Skin epidermis (tissue), 12 donors: Measurements from ENCODE around the gene EMX2.
"Not testable (repeated sequence)": the region's sequence is repeated elsewhere in the genome, so short reads cannot be mapped to it uniquely, and the experiment has no call there.

Source experiments
- H3K27ac ChIP-seq, 21 experiments: fragments of 200-600 bp; sonication (generic) in 11 of 21; one replicate each; pipeline ENCODE4 v1.5.0; 2020; ENCODE audit warnings: mild to moderate bottlenecking in 3 of 21, inconsistent platforms in 2 of 21, moderate library complexity in 2 of 21
- H3K4me3 ChIP-seq, 7 experiments: fragments of 200-600 bp; sonication (generic) in 2 of 7; one replicate each; pipeline ENCODE4 v1.5.0; 2020; ENCODE audit warnings: inconsistent platforms in 2 of 7, mild to moderate bottlenecking in 2 of 7, moderate library complexity in 1 of 7

The EMX2 gene

GRCh38 chr10:117542706-117543224 lies at the start of gene EMX2:
TSS of gene EMX2 (plus strand) at chr10:117542746. CDS start at chr10:117543268, 522 bp downstream.
- H3K27ac ChIP-seq = peak within 1 kb of the TSS in 20 of 21 experiments; percentile 58 to 90 (median 76)

GRCh38 chr10:117496031-117496430 lies 46.5 kb upstream of the EMX2 start:
- no peak overlapping the region for H3K27ac ChIP-seq
- H3K4me3 ChIP-seq = no peak overlapping the region

More at GRCh38 chr10:117542706-117543224, at the start of gene EMX2:
- peak within 1 kb of the TSS; percentile 36 to 57 (median 39) for H3K4me3 ChIP-seq

DNA sequence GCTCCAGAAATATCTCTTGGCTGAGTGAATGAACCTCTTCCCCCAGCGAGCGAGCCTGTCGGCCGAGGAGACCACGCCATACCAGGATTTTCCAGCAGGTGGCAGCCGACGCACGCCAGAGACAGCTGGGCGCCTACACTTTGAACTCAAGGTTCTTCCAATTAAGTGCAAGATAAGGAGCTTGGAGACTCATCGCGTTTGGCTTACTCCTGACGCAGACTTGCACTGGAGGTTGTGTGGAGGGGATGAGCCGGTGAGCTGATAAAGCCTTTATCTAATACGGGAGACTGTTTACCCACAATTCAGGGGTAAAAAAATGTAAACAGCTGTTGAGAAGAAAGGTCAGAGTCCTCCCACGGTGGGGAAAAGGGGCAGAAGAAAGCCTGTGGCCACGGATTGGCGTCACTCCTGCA lies 45.9 kb upstream of the EMX2 start:
- Histone ChIP-seq H3K4me3 (no peak overlapping the region), H3K27ac (no peak overlapping the region)

DNA sequence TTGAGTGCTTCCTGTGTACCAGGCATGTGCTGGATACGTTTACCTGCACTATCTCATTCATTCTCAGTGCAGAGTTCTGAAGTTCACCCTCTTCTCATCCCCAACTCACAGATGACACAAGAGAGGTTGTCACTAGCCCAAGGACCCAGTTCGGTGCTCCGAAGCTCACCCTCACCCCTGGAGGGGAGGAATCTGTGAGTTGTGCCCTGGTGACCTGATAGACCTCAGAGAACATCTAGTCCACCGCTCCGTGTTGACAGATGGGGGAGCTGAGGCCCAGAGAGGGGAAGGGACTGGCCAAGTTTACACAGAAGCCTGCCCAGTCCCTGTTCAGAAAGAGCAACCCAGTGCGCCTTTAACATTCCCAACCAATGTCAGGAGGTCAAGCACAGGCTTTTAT lies 44.8 kb upstream of the EMX2 start:
- no peak overlapping the region for H3K4me3 ChIP-seq
- H3K27ac ChIP-seq = no peak overlapping the region

- Histone ChIP-seq H3K27ac (no peak overlapping the region), H3K4me3 (no peak overlapping the region)
These were observed 43.1 kb upstream of the EMX2 start for GRCh38 chr10:117499248-117500105.

DNA sequence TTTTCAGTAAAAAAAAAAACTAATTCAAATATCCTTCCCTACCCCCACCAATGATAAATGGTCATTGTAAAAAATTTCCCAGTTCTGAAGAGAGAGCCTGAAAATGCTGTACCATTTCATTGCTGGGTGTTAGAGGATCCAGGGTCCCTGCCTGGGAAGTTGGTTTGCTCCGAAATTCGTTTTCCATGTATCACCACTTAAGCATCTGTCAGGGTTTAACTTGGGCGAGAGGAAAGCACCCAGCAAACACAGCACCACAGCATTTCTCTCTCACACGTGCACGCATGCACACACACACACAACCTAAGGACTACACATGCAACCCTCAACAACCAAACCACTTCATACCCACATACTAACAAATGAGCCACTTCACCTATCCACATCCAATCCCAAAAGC lies 42.1 kb upstream of the EMX2 start:
- no peak overlapping the region for H3K4me3 ChIP-seq
- no peak overlapping the region for H3K27ac ChIP-seq

DNA sequence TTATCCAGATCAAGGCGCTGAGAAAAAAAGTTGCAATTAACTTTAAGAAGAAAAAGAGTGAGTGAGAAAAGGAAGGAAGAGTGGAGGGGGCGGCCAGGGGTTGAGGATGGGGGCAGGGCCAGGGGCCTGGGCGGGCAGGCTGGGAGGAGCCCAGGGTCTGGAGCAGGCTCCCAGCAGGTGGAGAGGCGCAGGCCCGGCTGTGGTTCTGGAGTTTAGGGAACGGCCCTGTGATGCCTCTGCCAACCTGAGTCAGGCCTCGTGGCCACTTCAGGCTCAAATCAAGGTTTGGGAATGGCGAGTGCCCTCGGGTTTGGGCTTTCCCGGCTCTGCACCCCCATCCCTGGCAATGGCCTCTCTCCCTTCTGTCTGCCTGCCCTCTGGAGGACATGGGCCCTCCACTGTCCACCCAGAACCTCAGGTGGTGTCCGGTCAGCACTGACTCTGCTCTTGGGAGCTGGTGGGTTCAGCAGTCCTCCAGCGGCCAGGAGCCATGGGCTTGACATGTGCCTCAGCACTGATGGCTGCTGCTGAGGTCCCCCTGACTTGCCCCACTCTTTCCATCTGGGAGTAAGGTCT lies 41.0 kb upstream of the EMX2 start:
- Histone ChIP-seq H3K27ac (no peak overlapping the region), H3K4me3 (no peak overlapping the region)

DNA sequence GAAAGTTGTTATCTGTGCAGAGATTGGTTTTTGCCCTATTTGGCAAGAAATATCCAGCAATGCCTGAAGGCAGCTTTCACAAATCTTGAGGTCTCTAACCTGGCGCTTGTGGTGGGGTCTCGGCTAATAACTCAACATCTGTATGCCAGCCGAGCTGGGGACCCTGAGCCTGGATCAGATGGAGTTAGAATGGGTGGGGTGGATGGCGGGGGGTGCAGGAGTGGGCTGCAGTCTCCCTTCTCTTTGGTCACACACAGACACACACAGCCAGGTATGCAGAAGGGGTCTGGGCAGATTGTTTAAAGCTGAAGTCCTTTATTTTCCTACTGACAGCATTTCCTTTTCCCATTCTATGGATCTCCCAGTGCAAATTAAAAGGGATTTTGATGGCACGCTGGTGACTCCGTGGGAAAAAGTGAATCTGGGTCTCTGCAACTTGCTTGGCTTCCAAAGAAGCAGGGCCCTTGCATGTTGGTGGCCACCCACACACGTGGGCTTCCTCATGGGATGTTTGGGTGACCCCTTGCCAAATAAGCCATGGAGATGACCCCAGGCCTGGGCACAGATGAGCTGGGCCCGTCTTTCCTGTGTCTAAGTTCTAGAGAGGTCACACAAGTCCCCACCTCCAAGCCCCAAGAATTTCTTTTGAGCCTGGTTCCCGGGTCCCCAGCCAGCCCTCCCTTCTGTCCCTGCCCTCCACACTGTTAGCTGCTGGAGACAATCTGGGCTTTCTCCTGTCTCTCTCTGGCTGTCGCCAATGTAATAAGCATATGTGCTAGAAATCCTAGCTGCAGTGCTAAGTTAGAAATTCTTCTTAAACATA lies 39.9 kb upstream of the EMX2 start:
- Histone ChIP-seq H3K4me3 (no peak overlapping the region), H3K27ac (no peak overlapping the region)

DNA sequence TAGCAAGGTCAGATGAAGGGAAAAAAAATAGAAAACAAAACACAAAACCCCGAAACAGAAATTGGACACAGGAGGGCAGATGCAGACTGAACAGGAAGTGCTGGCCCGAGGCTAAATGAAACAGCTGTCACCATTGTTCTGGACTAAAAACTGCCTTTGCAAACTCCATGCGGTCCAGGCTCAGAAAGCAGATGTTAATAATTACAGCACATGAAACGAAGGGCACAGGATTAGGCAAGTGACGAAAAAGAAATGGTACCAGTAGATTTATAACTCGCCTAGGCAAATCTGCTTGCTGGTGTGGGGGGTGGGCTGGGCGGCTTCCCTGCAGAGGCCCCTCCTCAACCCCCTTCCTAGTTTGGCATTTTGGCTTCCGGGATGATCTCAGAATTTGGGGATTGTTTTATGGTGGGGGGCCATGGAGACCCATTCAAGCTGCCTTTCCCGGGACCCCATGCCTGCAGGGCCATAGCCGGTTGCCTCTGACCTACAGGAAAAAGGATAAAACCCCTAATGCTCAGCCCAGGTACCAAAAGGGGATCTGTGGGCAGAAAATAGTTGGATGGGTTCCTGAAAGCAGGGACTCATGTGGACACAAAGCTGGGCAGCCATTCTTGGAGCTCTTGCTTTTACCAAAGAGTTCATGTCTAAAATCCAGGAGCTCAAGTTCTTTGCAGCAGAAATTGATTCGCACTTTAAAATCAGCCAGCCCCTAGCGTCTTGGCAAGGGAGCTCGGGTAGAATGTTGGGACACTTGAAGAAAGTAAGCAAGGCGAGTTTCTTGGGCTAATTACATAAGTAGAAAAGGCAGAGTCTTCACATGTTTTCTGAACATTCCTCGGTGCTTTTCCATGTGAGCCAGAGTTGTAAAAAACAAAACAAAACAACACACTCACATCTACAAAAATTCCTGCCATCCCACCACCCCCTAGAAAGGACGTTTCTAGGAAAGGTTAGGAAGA lies 39.0 kb upstream of the EMX2 start:
- no peak overlapping the region for H3K4me3 ChIP-seq

GRCh38 chr10:117504562-117504961 lies 38.0 kb upstream of the EMX2 start:
- no peak overlapping the region for H3K27ac ChIP-seq
- H3K4me3 ChIP-seq = no peak overlapping the region

More for the DNA sequence above, 39.0 kb upstream of the EMX2 start:
- H3K27ac ChIP-seq = peak overlapping the region in 3 of 21 experiments; percentile 8 to 58 (median 29)

DNA sequence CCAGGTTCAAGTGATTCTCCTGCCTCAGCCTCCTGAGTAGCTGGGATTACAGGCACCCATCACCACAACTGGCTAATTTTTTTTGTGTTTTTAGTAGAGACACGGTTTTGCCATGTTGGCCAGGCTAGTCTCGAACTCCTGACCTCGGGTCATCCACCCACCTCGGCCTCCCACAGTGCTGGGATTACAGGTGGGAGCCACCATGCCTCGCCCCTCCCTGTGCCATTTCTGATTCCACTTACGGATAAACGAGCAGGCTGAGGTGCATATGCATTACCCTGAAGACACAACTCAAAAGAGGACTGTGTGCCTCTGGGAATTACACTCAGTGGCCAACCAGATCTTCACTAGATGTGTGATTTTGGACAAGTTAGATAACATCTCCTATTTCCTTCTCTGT lies 35.5 kb upstream of the EMX2 start:
- not testable (repeated sequence) for H3K27ac ChIP-seq, H3K4me3 ChIP-seq

GRCh38 chr10:117509573-117509972 lies 33.0 kb upstream of the EMX2 start:
- no peak overlapping the region for H3K4me3 ChIP-seq
- H3K27ac ChIP-seq = no peak overlapping the region

- no peak overlapping the region for H3K27ac ChIP-seq
- H3K4me3 ChIP-seq = no peak overlapping the region
These were observed 30.8 kb upstream of the EMX2 start for GRCh38 chr10:117511601-117512390.

DNA sequence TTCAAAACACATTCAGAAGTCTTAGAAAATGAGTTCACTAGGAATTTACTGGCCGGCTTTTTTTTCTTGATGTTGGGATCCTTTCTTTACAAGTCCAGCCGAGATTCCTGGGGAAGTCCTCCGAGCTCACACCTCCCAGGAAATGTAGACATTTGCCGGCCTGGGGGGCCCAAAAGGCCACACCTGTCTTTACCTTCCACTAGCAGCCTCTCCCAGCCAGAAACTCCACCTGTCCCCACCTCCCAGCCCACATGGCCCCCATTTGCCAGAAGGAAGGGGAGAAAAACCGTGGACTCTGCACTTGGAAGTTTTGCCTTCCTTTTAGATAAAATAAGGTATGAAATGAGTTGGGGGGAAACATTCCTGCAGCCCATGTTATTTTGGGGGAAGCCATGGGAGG lies 27.6 kb upstream of the EMX2 start:
- Histone ChIP-seq H3K27ac (no peak overlapping the region), H3K4me3 (no peak overlapping the region)

GRCh38 chr10:117516681-117517080 lies 25.9 kb upstream of the EMX2 start:
- H3K4me3 ChIP-seq = no peak overlapping the region

DNA sequence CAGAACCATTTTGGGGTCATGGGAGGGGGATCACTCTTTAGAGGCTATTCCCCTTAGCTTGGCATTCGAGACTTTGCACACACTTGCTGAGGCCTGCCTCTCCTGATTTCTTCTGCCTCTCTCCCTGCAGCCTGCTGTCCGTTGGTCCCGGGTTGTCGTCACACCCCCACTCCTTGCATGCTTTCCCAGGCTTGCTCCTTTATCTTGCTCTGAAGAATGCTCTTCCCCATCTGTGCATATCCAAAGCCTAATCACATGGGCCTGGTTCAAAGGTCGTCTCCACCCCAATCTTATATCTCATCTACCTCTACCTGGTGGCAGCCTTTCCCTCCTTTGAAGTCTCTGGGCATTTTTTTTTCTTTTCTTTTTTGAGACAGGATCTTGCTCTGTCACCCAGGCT lies 24.3 kb upstream of the EMX2 start:
- H3K4me3 ChIP-seq = no peak overlapping the region
- no peak overlapping the region for H3K27ac ChIP-seq

More at GRCh38 chr10:117516681-117517080, 25.9 kb upstream of the EMX2 start:
- no peak overlapping the region for H3K27ac ChIP-seq

- no peak overlapping the region for H3K4me3 ChIP-seq
- no peak overlapping the region for H3K27ac ChIP-seq
These were observed 23.3 kb upstream of the EMX2 start for GRCh38 chr10:117519286-117519685.

GRCh38 chr10:117519879-117520278 lies 22.7 kb upstream of the EMX2 start:
- H3K4me3 ChIP-seq = no peak overlapping the region
- H3K27ac ChIP-seq = no peak overlapping the region
